Measurements from ENCODE around the gene RHEX.

The RHEX gene

DNA sequence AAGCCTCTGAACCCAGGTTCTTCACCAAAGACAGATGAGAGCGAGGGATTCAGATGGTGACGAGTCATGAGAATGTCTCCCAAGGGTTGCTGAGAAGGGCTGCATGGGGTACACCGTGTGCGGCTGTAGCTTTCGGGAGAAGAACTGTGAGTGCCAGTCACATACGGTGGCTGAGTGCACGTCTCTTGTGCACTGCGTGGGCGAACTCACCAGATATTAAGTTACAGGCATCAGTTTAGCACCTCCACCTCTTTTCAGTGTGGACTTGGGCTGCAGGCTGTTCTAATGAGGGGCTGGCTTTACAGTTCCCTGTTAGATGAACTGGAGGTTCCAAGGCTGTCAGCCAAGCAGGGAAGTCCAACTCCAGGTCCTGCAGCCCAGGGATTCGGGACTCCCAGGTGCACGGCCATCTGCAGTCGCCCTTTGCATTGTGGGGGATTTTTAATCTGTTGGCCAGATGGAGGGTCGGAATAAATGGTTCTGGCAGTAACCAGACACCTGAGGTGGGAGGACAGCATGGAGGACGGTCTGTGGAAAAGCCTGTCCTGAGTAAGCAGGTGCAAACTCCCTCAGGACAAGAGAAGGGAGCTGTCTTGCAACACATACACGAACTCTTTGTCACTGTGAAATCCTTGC, 90.7 kb downstream of the RHEX start:
- Histone ChIP-seq H3K4me1 (no peaks in the 10 kb centered on the region), H3K27ac (no peak overlapping the region), H3K36me3 (no peaks in the 10 kb centered on the region), H3K27me3 (peaks cover 0 to 2% of the 10 kb centered on the region in 2 donors), H3K9me3 (no peaks in the 10 kb centered on the region), H3K4me3 (no peak overlapping the region)
- intact Hi-C loops (cut with DNase I; ENCODE audit: low total_unique reads), result no loop called here
- DNase-seq, result no peak
- no peak for TF ChIP-seq CTCF (IDR thresholded peaks at IDR 0.05)

DNA sequence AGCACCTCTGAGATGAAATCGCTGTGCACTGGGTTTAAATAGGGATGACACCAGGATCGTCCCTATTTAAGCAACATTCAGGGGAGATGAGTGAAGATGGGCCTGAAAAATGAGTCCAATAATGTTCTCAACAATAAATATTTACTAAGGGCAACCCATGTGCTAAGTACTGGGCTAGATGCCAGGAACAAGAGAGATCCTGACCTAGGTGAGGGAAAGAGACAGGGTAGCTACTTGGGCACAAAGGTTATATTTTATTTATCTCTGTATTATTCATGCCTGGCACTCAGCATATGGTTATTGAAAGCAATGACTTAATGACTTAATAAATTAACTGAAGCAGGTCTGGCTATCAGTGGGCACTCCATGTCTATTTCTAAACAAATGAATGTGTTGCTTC, 91.6 kb downstream of the RHEX start:
- Histone ChIP-seq H3K4me1 (no peaks in the 10 kb centered on the region), H3K27me3 (peaks cover 0 to 2% of the 10 kb centered on the region in 2 donors), H3K36me3 (no peaks in the 10 kb centered on the region), H3K27ac (no peak overlapping the region), H3K4me3 (no peak overlapping the region), H3K9me3 (no peaks in the 10 kb centered on the region)
- intact Hi-C loops (cut with DNase I; ENCODE audit: low total_unique reads), result no loop called here
- no peak for DNase-seq
- TF ChIP-seq CTCF (IDR thresholded peaks at IDR 0.05), result no peak

GRCh38 chr1:206145771-206146290, 92.9 kb downstream of the RHEX start:
- H3K36me3 ChIP-seq, result no peaks in the 10 kb centered on the region
- no peak overlapping the region for H3K4me3 ChIP-seq
- intact Hi-C loops (cut with DNase I; ENCODE audit: low total_unique reads), result no loop called here
- DNase-seq, result no peak
- no peaks in the 10 kb centered on the region for H3K9me3 ChIP-seq
- H3K27ac ChIP-seq, result no peak overlapping the region
- H3K4me1 ChIP-seq, result no peaks in the 10 kb centered on the region
- peaks cover 0 to 2% of the 10 kb centered on the region in 2 donors for H3K27me3 ChIP-seq
- no peak for TF ChIP-seq CTCF (IDR thresholded peaks at IDR 0.05)

Measured in tibial artery (tissue), 4 donors.